Activated CD8-positive, alpha-beta memory T cell treated with anti-CD3 and anti-CD28 coated beads for 4 hours (primary cell): ENCODE measurements around the gene TCAP.
"Not testable (repeated sequence)": the region's sequence is repeated elsewhere in the genome, so short reads cannot be mapped to it uniquely, and the experiment has no call there.

Source experiments
- DNase-seq, 2 donors: peaks; one replicate each; pipeline ENCODE4 v3.0.0-alpha.2; 2020; ENCODE audit warnings: low read depth in 2 of 2

Gene TCAP

GRCh38 chr17:39704821-39705551, 39.8 kb downstream of the TCAP start:
- no peak for DNase-seq

- DNase-seq: no peak
Measured at GRCh38 chr17:39705786-39706348, 40.7 kb downstream of the TCAP start.

- no peak for DNase-seq
Measured at GRCh38 chr17:39706383-39706782, 41.2 kb downstream of the TCAP start.

GRCh38 chr17:39706921-39707337, 41.8 kb downstream of the TCAP start:
- DNase-seq: no peak

GRCh38 chr17:39709319-39709997, 44.3 kb downstream of the TCAP start:
- DNase-seq: no peak

GRCh38 chr17:39709998-39710964, 45.1 kb downstream of the TCAP start:
- DNase-seq: no peak

DNA sequence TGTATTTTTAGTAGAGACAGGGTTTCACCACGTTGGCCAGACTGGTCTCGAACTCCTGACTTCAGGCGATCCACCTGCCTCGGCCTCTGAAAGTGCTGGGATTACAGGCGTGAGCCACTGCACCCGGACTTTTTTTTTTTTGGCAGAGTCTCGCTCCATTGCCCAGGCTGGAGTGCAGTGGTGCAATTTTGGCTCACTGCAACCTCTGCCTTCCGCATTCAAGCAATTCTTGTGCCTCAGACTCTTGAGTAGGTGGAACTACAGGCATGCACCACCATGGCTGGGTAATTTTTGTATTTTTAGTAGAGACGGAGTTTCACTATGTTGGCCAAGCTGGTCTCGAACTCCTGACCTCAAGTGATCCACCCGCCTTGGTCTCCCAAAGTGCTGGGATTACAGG, 45.9 kb downstream of the TCAP start:
- DNase-seq: not testable (repeated sequence)

DNA sequence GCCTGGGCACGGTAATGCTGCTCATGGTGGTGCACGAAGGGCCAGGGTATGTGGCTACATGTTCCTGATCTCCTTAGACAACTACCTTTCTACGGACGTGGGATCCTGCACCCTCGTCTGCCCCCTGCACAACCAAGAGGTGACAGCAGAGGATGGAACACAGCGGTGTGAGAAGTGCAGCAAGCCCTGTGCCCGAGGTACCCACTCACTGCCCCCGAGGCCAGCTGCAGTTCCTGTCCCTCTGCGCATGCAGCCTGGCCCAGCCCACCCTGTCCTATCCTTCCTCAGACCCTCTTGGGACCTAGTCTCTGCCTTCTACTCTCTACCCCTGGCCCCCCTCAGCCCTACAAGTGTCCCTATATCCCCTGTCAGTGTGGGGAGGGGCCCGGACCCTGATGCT, 46.7 kb downstream of the TCAP start:
- no peak for DNase-seq

DNA sequence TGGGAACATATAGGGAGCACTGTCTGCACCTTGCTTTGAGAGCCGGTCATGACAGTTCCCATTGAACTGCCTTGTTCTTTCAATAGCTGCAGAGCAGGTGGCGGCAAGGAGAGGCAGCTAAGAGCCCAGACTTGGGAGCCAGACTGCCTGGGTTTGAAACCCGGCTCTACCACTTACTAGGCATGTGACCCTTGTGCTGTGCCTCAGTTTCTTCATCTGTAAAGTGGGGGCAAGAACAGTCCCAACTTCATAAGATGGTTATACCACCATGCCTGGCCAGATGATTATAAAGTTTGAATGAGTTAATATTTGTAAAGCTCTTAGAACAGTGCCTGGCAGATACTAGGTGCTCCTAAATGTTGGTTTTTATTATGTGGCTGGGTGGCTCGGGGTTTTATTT, 49.1 kb downstream of the TCAP start:
- no peak for DNase-seq

- DNase-seq: no peak
Measured at GRCh38 chr17:39715375-39716072, 50.4 kb downstream of the TCAP start.
